Testis (tissue), 5 donors: ENCODE data around the gene ZBTB20. TPM values are rescaled to one million over a fixed set of nuclear protein-coding genes. Genes with fewer than 3 reads are reported as not detected.

Experiments
- DNase-seq: peaks from one replicate; pipeline ENCODE4 v3.0.0-alpha.2; 2019
- H3K27ac ChIP-seq, 2 donors: fragments of 200-600 bp; sonication (generic); one replicate each; pipeline ENCODE4 v1.5.1; 2019
- H3K27me3 ChIP-seq: fragments of 200-600 bp; sonication (generic); one replicate; pipeline ENCODE4 v1.5.1; 2019
- H3K36me3 ChIP-seq: fragments of 200-600 bp; sonication (generic); one replicate; pipeline ENCODE4 v1.5.1; 2017; ENCODE audit warnings: low read depth; ENCODE audit errors: missing control alignments
- H3K4me1 ChIP-seq: fragments of 200-600 bp; sonication (generic); one replicate; pipeline ENCODE4 v1.5.1; 2019
- H3K4me3 ChIP-seq, 2 donors: fragments of 200-600 bp; sonication (generic); one replicate each; pipeline ENCODE4 v1.5.1; 2017 to 2019
- H3K9me3 ChIP-seq: fragments of 200-600 bp; sonication (generic); one replicate; pipeline ENCODE4 v1.5.1; 2017
- POLR2A ChIP-seq: fragments of 450-650 bp; IDR thresholded peaks from one replicate; pipeline ENCODE4 v1.6.1; 2017; ENCODE audit warnings: antibody characterized with exemption, mild to moderate bottlenecking, moderate library complexity
- WGBS, 2 donors: methylation state at CpG; one replicate each; pipeline ENCODE4 v1.1.5; 2018; 5-methylcytosine and 5-hydroxymethylcytosine counted together
- intact Hi-C: fragments of 100-400 bp; cut with DNase I; formaldehyde crosslinking; loops from one replicate; pipeline ENCODE4 v1.15.1; 2023; ENCODE audit warnings: low total_unique reads
- long read RNA-seq, 2 donors: transcript quantifications; one replicate each; lab custom pipeline, GENCODE V29; 2026
- polyA plus RNA-seq: library from polyadenylated mRNA; stranded (reverse); fragments of 350-450 nt; fragmentation: Illumina TruSeq; extraction: RNeasy Lipid Tissue Mini Kit (QIAGEN cat#74804); gene quantifications from one replicate; pipeline ENCODE4 v1.2.3, GENCODE V29; 2014; ENCODE audit warnings: low read depth, low replicate concordance; ENCODE audit not compliant: insufficient read depth
- total RNA-seq, 2 donors: library from RNA; depleted of rRNA; stranded (reverse); fragments of >200 nt; gene quantifications; one replicate each; pipeline ENCODE4 v1.2.3, GENCODE V29; 2016
- TF ChIP-seq, protein P1 (sequence below), 3 experiments: fragments of 450-650 bp in 2 of 3; fragments of 200-600 bp in 1 of 3; sonication (generic) in 1 of 3; IDR thresholded peaks; one replicate each; pipeline ENCODE4 v1.5.1; 2016 to 2019; ENCODE audit warnings: antibody characterized with exemption in 3 of 3, mild to moderate bottlenecking in 2 of 3, moderate library complexity in 1 of 3

Gene ZBTB20
- total RNA-seq (100 to 1,000 TPM; 126 to 179 TPM), polyA plus RNA-seq (36.8 TPM)
- long read RNA-seq, donor 1, result 0 reads
- long read RNA-seq, donor 2, result 0 reads

DNA sequence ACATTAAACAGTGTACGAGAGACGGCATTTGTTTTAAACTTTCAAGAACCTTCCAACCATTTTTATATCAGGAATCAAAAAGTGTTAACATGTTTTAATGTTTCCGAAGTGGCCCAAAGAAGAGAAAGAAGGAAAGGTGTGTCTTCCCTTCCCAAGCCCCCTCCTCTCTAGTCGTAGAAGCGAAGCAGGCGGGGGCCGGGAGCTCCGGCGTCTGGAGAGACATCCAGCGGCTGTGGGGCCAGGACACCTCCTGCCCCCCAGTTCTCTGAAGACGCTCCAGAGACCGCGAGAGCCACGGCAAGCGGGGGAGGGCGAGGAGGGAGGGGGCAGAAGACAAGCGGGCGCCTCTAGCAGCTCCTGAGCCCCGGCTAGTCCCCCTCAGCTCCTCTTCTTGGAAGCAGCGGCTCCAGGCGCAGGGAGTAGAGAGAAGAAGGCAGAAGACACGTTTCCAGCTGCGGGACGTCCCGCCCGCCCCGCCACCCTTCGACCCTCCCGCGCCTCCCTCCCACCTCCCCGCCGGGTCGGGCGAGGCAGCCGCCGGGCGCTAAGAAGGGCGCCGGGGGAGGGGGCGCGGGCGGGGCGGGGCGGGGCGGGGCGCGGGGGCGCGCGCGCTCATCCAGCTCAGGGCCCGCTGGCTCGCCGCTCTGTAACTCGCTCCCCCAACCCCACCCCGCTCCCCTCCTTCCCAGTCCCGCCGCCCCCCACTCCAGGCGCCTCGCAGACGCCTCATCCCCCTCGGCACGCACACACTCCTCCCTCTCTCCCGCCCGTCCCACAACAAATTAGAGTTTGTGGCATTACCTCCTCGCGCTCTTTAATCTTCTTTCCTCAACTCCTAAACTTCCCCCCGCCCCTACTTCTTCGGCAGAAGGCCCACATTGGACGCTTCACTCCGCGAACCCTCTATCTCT lies at the start of gene ZBTB20:
Gene ZBTB20 (minus strand): TSS at position 871 of the 911 bp plus-strand sequence.
- Histone ChIP-seq H3K27me3 (no peaks in the 10 kb centered on the region), H3K4me1 (peaks cover 23% of the 10 kb centered on the region), H3K4me3 (peak within 1 kb of the TSS; percentile 82 to 85), H3K9me3 (no peaks in the 10 kb centered on the region), H3K27ac (peak within 1 kb of the TSS; percentile 98 to 99), H3K36me3 (no peaks in the 10 kb centered on the region)
- 0 to 1% methylated on average over 21 to 56 of the region's 72 CpGs for WGBS, 2 donors
- TF ChIP-seq, protein P1, sequence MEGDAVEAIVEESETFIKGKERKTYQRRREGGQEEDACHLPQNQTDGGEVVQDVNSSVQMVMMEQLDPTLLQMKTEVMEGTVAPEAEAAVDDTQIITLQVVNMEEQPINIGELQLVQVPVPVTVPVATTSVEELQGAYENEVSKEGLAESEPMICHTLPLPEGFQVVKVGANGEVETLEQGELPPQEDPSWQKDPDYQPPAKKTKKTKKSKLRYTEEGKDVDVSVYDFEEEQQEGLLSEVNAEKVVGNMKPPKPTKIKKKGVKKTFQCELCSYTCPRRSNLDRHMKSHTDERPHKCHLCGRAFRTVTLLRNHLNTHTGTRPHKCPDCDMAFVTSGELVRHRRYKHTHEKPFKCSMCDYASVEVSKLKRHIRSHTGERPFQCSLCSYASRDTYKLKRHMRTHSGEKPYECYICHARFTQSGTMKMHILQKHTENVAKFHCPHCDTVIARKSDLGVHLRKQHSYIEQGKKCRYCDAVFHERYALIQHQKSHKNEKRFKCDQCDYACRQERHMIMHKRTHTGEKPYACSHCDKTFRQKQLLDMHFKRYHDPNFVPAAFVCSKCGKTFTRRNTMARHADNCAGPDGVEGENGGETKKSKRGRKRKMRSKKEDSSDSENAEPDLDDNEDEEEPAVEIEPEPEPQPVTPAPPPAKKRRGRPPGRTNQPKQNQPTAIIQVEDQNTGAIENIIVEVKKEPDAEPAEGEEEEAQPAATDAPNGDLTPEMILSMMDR (IDR thresholded peaks at IDR 0.05), result no peak
- TF ChIP-seq POLR2A, result no peak
- intact Hi-C loops, result no loop called here
- peak; percentile 84 for DNase-seq

DNA sequence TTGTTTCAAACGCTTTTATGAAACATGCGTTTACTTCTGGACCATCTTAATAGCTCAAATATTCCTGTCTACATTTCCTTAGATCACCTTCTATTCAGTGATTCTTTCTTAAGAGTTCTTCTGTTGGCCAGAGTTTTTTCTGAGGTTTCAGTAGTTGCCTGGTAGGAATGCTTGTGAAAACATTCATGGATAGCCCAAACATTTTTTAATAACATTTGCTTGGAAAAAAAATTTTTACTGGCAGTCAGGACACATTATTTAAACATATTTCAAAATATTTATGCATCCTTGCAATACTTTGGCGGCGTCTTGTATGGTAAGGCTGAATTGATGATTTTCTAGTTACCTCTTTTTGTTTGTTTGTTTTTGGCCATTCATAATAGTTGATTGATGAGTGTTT lies 47.4 kb upstream of the ZBTB20 start:
- H3K36me3 ChIP-seq, result no peaks in the 10 kb centered on the region
- intact Hi-C loops, result no loop called here
- H3K9me3 ChIP-seq, result no peaks in the 10 kb centered on the region
- H3K27ac ChIP-seq, result no peak overlapping the region
- TF ChIP-seq POLR2A, result no peak
- TF ChIP-seq, protein P1 (IDR thresholded peaks at IDR 0.05), result no peak
- 89 to 91% methylated on average over 4 of the region's 4 CpGs for WGBS, 2 donors
- no peaks in the 10 kb centered on the region for H3K27me3 ChIP-seq
- DNase-seq, result no peak
- no peaks in the 10 kb centered on the region for H3K4me1 ChIP-seq
- H3K4me3 ChIP-seq, result no peak overlapping the region

DNA sequence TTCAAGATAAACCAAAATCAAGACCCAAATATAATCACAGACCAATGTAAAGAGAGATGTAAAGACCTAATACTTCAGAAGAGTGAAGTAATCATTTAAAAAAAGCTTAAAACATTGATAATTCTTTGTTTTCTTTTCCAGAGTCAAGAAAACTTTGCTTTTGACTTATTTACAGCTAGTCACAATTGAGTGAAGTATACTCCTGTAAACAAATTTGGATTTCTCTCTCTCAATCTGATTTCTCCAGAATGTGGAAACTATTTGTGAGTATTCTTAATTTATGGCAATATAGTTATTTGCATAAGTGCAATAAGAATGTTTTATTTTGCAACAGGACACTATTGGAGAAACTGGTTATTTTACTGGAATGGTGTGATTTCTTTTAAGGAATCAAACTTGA lies 43.7 kb upstream of the ZBTB20 start:
- Histone ChIP-seq H3K4me3 (no peak overlapping the region), H3K27ac (no peak overlapping the region), H3K9me3 (no peaks in the 10 kb centered on the region), H3K27me3 (no peaks in the 10 kb centered on the region), H3K36me3 (no peaks in the 10 kb centered on the region), H3K4me1 (no peaks in the 10 kb centered on the region)
- intact Hi-C loops, result no loop called here
- no peak for TF ChIP-seq POLR2A
- TF ChIP-seq, protein P1 (IDR thresholded peaks at IDR 0.05), result no peak
- DNase-seq, result no peak

DNA sequence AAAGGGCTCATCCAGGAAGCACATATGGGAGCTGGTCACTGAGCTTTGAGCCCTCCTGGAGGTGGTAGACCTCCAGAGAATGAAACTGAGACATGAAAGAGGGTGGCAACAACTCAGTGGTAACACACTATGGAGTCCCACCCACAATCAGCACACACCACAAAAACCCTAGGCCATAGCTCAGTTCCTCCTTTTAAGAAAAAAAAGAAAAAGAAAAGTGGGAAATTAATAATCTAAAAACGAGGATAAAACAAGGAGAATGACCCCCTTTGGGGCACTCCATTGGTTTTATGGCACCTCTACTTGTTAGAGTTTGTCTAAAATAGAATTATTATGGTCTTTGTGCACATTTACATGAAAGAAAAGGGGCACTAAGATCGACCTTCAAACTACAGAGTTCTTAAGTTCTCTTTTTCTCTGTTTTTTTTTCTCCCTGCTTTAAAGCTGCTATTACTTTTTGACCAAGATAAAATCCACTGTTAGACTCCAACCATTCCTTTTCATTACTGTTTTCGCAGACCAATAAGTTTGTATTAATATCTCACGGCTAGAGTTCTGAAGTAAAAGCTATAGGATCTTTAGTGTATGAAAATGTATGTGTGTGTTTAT lies 40.2 kb upstream of the ZBTB20 start:
- H3K4me3 ChIP-seq, result no peak overlapping the region
- intact Hi-C loops, result no loop called here
- H3K27ac ChIP-seq, result no peak overlapping the region
- TF ChIP-seq POLR2A, result no peak
- TF ChIP-seq, protein P1 (IDR thresholded peaks at IDR 0.05), result no peak
- H3K36me3 ChIP-seq, result no peaks in the 10 kb centered on the region
- WGBS, 2 donors, result 87 to 89% methylated on average over 4 of the region's 4 CpGs
- H3K27me3 ChIP-seq, result no peaks in the 10 kb centered on the region
- no peaks in the 10 kb centered on the region for H3K4me1 ChIP-seq
- DNase-seq, result no peak
- no peaks in the 10 kb centered on the region for H3K9me3 ChIP-seq
